Fibroblast of lung (primary cell): Measurements from ENCODE around the gene SIPA1L3. TPM values are rescaled to one million over a fixed set of nuclear protein-coding genes. Genes with fewer than 3 reads are reported as not detected.

ENCODE experiments used
- DNase-seq, 2 donors: peaks; one replicate each; pipeline versions ENCODE4 v3.0.0 to v3.0.0-alpha.2; 2010; ENCODE audit warnings: low read depth in 2 of 2
- H2AFZ ChIP-seq: 2 replicates; pipeline ENCODE4 v1.5.1; 2012; ENCODE audit warnings: low read length, control low read depth, inconsistent platforms
- H3K27ac ChIP-seq: 2 replicates; pipeline ENCODE4 v1.5.1; 2011; ENCODE audit warnings: low read length, control low read depth; ENCODE audit not compliant: insufficient read depth
- H3K27me3 ChIP-seq: 2 replicates; pipeline ENCODE4 v1.5.1; 2011; ENCODE audit warnings: mild to moderate bottlenecking, low read length; ENCODE audit not compliant: control insufficient read depth, insufficient read depth
- H3K36me3 ChIP-seq: 2 replicates; pipeline ENCODE4 v1.5.1; 2011; ENCODE audit warnings: low read length; ENCODE audit not compliant: control insufficient read depth, insufficient read depth
- H3K4me1 ChIP-seq: 2 replicates; pipeline ENCODE4 v1.5.1; 2011; ENCODE audit warnings: low read length; ENCODE audit not compliant: control insufficient read depth, insufficient read depth; ENCODE audit errors: extremely low read depth
- H3K4me2 ChIP-seq: 2 replicates; pipeline ENCODE4 v1.5.1; 2011; ENCODE audit warnings: low read length, control low read depth; ENCODE audit not compliant: insufficient read depth; ENCODE audit errors: extremely low read depth
- H3K4me3 ChIP-seq, 4 experiments: fragments of 200-600 bp in 1 of 4; sonication (generic) in 1 of 4; replicated peaks in 1 of 4; 2 replicates each; pipeline ENCODE4 v1.5.1; 2011 to 2016; ENCODE audit warnings: low read length in 4 of 4, low read depth in 3 of 4, mild to moderate bottlenecking in 3 of 4, control low read depth in 2 of 4, inconsistent platforms in 1 of 4, mixed read lengths in 1 of 4; ENCODE audit not compliant: insufficient read depth in 1 of 4; ENCODE audit errors: control extremely low read depth in 1 of 4
- H3K79me2 ChIP-seq: 2 replicates; pipeline ENCODE4 v1.5.1; 2012; ENCODE audit warnings: mild to moderate bottlenecking, low read length, inconsistent platforms; ENCODE audit not compliant: control insufficient read depth, insufficient read depth
- H3K9ac ChIP-seq: 2 replicates; pipeline ENCODE4 v1.5.1; 2011; ENCODE audit warnings: mild to moderate bottlenecking, low read length, control low read depth; ENCODE audit not compliant: insufficient read depth
- H3K9me3 ChIP-seq: 2 replicates; pipeline ENCODE4 v1.5.1; 2012; ENCODE audit warnings: low read depth, low read length; ENCODE audit not compliant: control insufficient read depth, insufficient read depth
- H4K20me1 ChIP-seq: 2 replicates; pipeline ENCODE4 v1.5.1; 2011; ENCODE audit warnings: low read length; ENCODE audit not compliant: control insufficient read depth, insufficient read depth; ENCODE audit errors: extremely low read depth
- CTCF ChIP-seq, 2 donors: IDR thresholded peaks in 1 of 2; conservative IDR thresholded peaks in 1 of 2; 1 replicate in 1 of 2; 2 replicates in 1 of 2; pipeline ENCODE4 v1.5.1; 2011 to 2012; ENCODE audit warnings: low read length in 2 of 2, control low read depth in 1 of 2, inconsistent platforms in 1 of 2, low read depth in 1 of 2, mild to moderate bottlenecking in 1 of 2
- EZH2 ChIP-seq: IDR thresholded peaks from 2 replicates; pipeline ENCODE4 v1.5.1; 2012; ENCODE audit warnings: low read length, control low read depth, mild to moderate bottlenecking; ENCODE audit errors: missing control alignments
- polyA plus RNA-seq, 2 donors: library from polyadenylated mRNA; depleted of rRNA in 1 of 2; stranded (reverse) in 1 of 2; unstranded in 1 of 2; fragments of >200 nt; gene quantifications; 2 replicates each; pipeline ENCODE4 v1.2.1, GENCODE V29; 2011 to 2012; ENCODE audit warnings: missing spikeins in 1 of 2
- total RNA-seq: library from RNA; depleted of rRNA; stranded (reverse); fragments of >200 nt; gene quantifications from 2 replicates; pipeline ENCODE4 v1.2.1, GENCODE V29; 2014

The SIPA1L3 gene
- total and polyA plus RNA-seq, 2 donors (not counting 1 experiment from before 2014, with no cell fraction given): 3.7 to 10.1 TPM

GRCh38 chr19:38004521-38005223 lies 97.7 kb downstream of the SIPA1L3 start:
- Histone ChIP-seq H3K27ac (peak overlapping the region; percentile 97), H3K9ac (peak overlapping the region; percentile 67), H3K4me1 (peaks cover 16% of the 10 kb centered on the region), H3K4me3 (peak overlapping the region; percentile 24 to 63 (median 44)), H3K4me2 (peak overlapping the region; percentile 96), H3K9me3 (no peaks in the 10 kb centered on the region), H3K27me3 (no peaks in the 10 kb centered on the region), H3K36me3 (no peaks in the 10 kb centered on the region), H2AFZ (peak overlapping the region; percentile 4), H3K79me2 (peaks cover 3% of the 10 kb centered on the region), H4K20me1 (no peaks in the 10 kb centered on the region)
- peak; percentile 96 to 97 for DNase-seq
- no peak for TF ChIP-seq CTCF (conservative IDR thresholded peaks at IDR 0.05 in 1 of 2, IDR thresholded peaks at IDR 0.05 in 1 of 2; ENCODE audit: low read depth in 1 of 2, low read length in 2 of 2)
- no peak for TF ChIP-seq EZH2

GRCh38 chr19:38005224-38005614 lies 98.2 kb downstream of the SIPA1L3 start:
- Histone ChIP-seq H3K4me2 (no peak overlapping the region), H3K4me3 (peak overlapping the region in 1 of 4 experiments; percentile 37), H4K20me1 (no peaks in the 10 kb centered on the region), H3K27me3 (no peaks in the 10 kb centered on the region), H3K36me3 (no peaks in the 10 kb centered on the region), H3K4me1 (peaks cover 14% of the 10 kb centered on the region), H3K27ac (peak overlapping the region; percentile 97), H3K9me3 (no peaks in the 10 kb centered on the region), H3K9ac (peak overlapping the region; percentile 67), H2AFZ (no peak overlapping the region), H3K79me2 (peaks cover 3% of the 10 kb centered on the region)
- DNase-seq: no peak
- TF ChIP-seq EZH2 (no peak), CTCF (conservative IDR thresholded peaks at IDR 0.05 in 1 of 2, IDR thresholded peaks at IDR 0.05 in 1 of 2; ENCODE audit: low read depth in 1 of 2, low read length in 2 of 2) (no peak)

DNA sequence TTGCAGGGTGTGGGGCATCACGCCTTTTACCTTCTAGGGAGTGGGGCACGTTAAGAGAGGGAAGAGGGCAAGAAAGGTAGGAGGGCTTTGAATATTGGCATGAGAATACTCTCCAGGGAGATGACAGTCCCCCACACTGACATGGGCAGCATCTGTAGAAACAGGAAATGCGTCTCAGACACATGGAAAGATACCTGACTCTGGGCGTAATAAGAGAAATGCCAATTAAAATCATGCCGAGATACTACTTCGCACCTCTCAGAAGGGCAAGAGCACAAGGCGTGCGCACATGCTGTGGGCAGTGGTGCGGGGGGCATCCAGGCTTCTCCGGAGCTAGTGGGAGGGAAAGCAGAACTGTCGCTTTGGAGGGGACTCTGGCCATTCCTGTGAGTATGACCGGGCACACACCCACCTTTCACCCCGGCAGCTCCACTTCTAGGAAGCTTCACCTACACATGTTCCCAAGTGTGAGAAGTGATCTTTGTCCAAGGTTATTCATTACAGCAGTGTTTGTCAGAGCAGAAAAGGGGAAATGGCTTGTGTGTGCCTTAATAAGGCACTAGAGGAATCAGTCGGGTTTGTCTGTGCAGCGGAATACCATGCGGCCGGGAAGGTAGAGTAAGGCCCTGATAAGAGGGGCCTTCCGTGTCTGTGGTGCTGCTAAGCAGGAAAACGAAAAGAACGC lies 99.5 kb downstream of the SIPA1L3 start:
- Histone ChIP-seq H3K36me3 (no peaks in the 10 kb centered on the region), H3K27me3 (no peaks in the 10 kb centered on the region), H3K9ac (no peak overlapping the region), H3K79me2 (peaks cover 3% of the 10 kb centered on the region), H4K20me1 (no peaks in the 10 kb centered on the region), H3K4me2 (no peak overlapping the region), H2AFZ (no peak overlapping the region), H3K9me3 (no peaks in the 10 kb centered on the region), H3K4me1 (peaks cover 14% of the 10 kb centered on the region), H3K27ac (no peak overlapping the region), H3K4me3 (no peak overlapping the region)
- TF ChIP-seq CTCF (conservative IDR thresholded peaks at IDR 0.05 in 1 of 2, IDR thresholded peaks at IDR 0.05 in 1 of 2; ENCODE audit: low read depth in 1 of 2, low read length in 2 of 2) (no peak), EZH2 (no peak)
- DNase-seq: no peak
